ENCODE results near the gene AAGAB.
A peak's percentile ranks its signal among the peaks of the same experiment; 100 is the strongest.

The AAGAB gene

GRCh38 chr15:67177752-67178151, 76.7 kb downstream of the AAGAB start:
- no peak overlapping the region for H3K4me3 ChIP-seq (ENCODE audit: low read depth, low read length)
- TF ChIP-seq POLR2A (IDR thresholded peaks at IDR 0.05; ENCODE audit: extremely low read depth, insufficient read length): no peak
- no peak for TF ChIP-seq MYC (IDR thresholded peaks at IDR 0.05; ENCODE audit: low read depth, low read length)
- TF ChIP-seq MAX (IDR thresholded peaks at IDR 0.05; ENCODE audit: low read depth, low read length): no peak
- TF ChIP-seq CTCF (IDR thresholded peaks at IDR 0.05; ENCODE audit: low read depth, low read length): no peak
- peak; percentile 50 for DNase-seq (ENCODE audit: low read depth)

- H3K4me3 ChIP-seq (ENCODE audit: low read depth, low read length): no peak overlapping the region
- no peak for DNase-seq (ENCODE audit: low read depth)
- TF ChIP-seq CTCF (IDR thresholded peaks at IDR 0.05; ENCODE audit: low read depth, low read length) (no peak), MYC (IDR thresholded peaks at IDR 0.05; ENCODE audit: low read depth, low read length) (no peak), MAX (IDR thresholded peaks at IDR 0.05; ENCODE audit: low read depth, low read length) (no peak), POLR2A (IDR thresholded peaks at IDR 0.05; ENCODE audit: extremely low read depth, insufficient read length) (no peak)
Measured at GRCh38 chr15:67176195-67176971, 78.1 kb downstream of the AAGAB start.

GRCh38 chr15:67175643-67176071, 78.8 kb downstream of the AAGAB start:
- no peak overlapping the region for H3K4me3 ChIP-seq (ENCODE audit: low read depth, low read length)
- TF ChIP-seq CTCF (IDR thresholded peaks at IDR 0.05; ENCODE audit: low read depth, low read length) (no peak), MYC (IDR thresholded peaks at IDR 0.05; ENCODE audit: low read depth, low read length) (peak; percentile 76), MAX (IDR thresholded peaks at IDR 0.05; ENCODE audit: low read depth, low read length) (peak; percentile 67)
- DNase-seq (ENCODE audit: low read depth): peak; percentile 91

- no peak for DNase-seq (ENCODE audit: low read depth)
- TF ChIP-seq CTCF (IDR thresholded peaks at IDR 0.05; ENCODE audit: low read depth, low read length): no peak
- H3K4me3 ChIP-seq (ENCODE audit: low read depth, low read length): no peak overlapping the region
Measured at GRCh38 chr15:67174864-67175573, 79.4 kb downstream of the AAGAB start.

GRCh38 chr15:67174446-67174845, 80.0 kb downstream of the AAGAB start:
- TF ChIP-seq MYC (IDR thresholded peaks at IDR 0.05; ENCODE audit: low read depth, low read length): no peak
- no peak for TF ChIP-seq POLR2A (IDR thresholded peaks at IDR 0.05; ENCODE audit: extremely low read depth, insufficient read length)
- TF ChIP-seq MAX (IDR thresholded peaks at IDR 0.05; ENCODE audit: low read depth, low read length): no peak
- no peak for TF ChIP-seq CTCF (IDR thresholded peaks at IDR 0.05; ENCODE audit: low read depth, low read length)
- no peak overlapping the region for H3K4me3 ChIP-seq (ENCODE audit: low read depth, low read length)
- no peak for DNase-seq (ENCODE audit: low read depth)
